CD1c-positive myeloid dendritic cell (primary cell): ENCODE data around the gene MAGOHB.
"Not testable (repeated sequence)": the region's sequence is repeated elsewhere in the genome, so short reads cannot be mapped to it uniquely, and the experiment has no call there.

Source experiments
- DNase-seq: peaks from one replicate; pipeline ENCODE4 v3.0.0-alpha.2; 2016; ENCODE audit errors: extremely low spot score

The MAGOHB gene

DNA sequence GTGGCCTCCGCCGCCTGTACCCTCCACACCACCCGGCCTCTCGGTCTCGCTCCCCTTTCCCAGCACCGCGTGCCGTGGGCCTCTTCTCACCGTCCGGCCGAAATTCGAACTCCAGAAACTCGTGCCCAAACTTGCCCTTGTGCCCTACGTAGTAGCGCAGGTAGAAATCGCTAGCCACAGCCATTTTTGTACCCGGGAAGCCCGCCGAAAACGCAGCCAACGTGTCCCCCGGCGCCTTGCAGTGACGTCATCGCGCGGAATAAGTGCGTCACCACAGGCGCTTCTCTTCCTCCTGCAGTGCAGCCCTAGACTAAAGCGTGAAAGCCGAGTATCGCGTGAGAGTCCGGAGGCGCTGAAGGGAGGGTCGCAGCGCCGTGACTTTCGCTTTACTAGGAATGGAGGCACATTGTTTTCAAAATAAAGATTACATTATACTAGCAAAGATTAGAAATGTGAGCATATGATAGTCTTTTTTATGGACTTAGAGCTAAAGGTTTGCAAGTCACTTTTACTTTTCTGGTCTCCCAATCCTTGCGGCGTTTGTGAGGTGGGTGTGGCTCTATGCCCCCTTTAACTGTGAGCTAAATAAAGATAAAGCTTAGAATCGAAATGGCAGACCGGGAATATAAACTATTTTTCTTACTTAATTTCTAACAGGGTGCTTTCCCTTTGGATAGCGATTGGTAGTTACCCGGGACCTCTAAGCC lies at the start of gene MAGOHB:
MAGOHB (minus strand) TSS at position 261 of the 707 bp plus-strand sequence; CDS start at position 184, 77 bp downstream.
- peak; percentile 99 for DNase-seq

DNA sequence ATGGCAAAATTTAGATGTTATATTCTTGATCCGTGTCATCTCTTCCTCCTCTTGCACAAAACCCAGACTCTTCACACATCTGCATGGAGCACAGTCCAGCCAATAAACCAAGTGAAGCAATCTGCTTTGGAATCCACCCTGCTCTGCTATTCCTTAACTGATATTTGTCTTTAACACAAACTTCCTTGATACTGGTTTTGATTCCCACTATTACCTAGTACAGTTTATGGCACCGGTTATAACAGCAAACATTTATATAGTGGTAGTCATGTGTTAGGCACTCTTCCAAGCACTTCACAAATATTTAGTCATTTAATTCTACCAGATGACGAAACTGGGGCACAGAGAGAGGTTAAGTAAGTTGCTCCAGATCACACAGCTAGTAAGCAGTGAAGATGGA lies 47.9 kb upstream of the MAGOHB start:
- DNase-seq: no peak

DNA sequence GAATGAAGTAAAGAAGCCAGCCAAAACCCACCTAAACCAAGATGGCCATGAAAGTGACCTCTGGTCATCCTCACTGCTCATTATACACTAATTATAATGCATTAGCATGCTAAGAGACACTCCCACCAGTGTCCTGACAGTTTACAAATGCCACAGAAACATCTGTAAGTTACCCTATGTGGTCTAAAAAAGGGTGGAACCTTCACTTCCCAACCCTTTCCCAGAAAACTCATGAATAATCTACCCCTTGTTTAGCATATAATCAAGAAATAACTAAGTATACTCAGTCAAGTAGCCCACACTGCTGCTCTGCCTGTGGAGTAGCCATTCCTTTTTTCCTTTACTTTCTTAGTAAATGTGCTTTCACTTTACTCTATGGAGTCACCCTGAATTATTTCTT lies 40.6 kb upstream of the MAGOHB start:
- DNase-seq: no peak

DNA sequence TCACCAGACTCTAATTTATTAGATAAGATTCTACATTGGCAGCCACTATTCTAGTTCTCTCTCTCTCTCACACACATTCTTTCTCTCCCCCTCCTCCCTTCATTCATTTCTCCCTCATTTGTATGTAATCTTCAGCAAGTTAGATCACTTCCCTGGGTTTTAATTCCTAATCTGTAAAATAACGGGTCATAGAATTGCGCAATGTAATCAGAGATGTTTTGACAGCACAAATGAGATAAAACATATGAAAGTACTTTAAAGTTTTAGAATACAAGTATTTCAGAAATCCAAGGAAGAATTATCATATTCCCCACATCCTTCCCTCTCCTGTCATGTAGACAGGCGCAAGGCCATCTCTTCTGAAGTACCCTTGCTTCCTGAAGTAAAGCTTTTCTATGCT lies 38.8 kb upstream of the MAGOHB start:
- DNase-seq: no peak

GRCh38 chr12:10646576-10646975 lies 33.2 kb upstream of the MAGOHB start:
- DNase-seq: not testable (repeated sequence)

DNA sequence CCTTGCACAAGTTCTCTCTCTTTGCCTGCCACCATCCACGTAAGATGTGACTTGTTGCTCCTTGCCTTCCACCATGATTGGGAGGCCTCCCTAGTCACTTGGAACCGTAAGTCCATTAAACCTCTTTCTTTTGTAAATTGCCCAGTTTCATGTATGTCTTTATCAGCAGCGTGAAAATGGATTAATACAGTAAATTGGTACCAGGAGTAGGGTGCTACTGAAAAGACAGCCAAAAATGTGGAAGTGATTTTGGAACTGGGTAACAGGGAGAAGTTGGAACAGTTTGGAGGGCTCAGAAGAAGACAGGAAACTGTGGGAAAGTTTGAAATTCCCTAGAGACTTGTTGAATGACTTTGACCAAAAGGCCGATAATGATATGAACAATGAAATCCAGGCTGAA lies 32.5 kb upstream of the MAGOHB start:
- DNase-seq: no peak

DNA sequence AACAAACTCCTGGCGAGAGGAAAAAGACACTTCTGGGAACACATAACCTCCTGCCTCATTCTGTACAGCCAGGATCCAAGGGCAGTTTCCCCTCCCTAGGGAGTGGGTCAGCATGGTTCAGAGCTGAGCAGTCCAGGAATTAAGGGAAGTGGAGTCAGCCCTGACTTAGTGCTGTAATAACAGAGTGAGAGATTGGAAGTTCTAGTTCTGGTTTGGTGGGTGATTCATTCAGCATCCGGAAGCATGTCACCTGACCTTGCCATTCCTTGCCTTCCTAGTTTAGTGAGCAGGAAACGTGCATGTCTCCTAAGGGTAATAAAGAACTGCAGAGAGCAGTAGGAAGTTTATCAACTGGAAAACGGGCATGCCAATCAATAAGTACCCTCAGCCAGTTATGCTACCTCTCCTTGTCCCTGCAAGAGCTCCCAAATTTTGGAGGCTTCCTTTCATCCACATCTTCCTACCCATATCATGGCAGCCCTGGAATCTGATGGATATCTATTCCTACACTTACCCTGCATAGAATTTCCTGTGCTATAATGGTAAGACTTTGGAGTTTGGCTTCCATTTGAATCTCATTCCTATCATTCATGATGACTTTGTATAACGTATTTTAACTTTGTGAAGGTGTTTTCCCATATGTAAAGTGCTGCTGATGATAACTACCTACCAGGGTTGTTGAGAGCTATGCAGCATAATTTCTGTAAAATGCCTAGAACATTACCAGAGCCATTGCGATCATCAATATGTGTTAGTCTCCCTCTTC lies 28.5 kb upstream of the MAGOHB start:
- no peak for DNase-seq

DNA sequence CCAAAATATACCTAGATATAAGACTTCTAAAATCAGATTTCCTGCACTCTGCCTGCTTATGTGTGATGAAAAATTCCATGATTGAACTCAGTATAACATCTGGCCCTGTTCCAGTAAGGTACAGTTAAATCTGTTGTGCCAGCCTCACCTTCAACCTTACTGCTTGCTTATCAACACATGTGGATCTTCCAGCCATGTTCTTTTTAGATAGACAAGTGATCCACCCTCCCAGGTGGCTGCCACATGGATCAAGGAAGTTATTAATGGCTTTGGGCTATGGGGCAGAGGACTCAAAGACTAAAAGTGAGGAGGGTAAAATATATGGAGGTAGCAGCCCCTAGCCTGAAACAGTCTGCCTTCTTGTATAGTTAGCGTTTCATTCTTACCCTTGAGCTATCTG lies 25.3 kb upstream of the MAGOHB start:
- no peak for DNase-seq

DNA sequence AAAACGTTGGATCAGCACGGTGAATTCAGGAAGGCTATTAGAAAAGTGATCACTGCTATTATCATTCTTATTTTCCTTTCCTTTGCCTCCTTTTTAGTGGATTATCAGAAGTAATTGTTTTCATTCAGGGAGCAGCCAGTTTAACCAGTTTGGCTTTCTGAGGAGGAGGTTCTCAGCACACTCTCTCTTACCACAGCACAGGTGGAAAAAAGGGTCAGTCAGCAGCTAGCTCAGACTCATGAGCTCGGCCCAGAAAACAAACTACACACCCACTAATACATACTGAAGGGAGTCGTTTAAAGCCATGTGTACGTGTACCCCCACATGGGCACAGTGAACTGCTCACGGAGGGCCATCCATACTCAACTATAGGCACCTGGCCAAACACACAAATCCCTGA lies 23.2 kb upstream of the MAGOHB start:
- no peak for DNase-seq

DNA sequence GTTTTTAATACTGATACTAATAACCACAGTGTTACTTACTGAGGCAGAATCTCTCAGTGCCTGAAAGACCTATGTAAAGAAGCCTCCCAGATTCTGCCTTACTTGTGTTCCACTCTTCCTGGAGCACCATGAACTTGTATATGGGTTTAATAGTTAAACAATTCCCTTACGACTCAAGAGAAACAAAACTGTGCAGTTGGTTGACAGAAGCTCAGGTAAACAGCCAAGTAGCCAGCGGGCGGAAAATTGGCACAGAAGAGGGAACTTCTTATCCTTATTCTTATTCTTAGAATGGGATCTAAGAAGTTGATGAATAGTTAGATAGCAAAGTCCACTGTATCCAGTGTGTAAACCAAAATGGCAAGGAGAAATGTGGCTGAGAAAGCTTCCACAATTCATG lies 22.7 kb upstream of the MAGOHB start:
- DNase-seq: no peak

DNA sequence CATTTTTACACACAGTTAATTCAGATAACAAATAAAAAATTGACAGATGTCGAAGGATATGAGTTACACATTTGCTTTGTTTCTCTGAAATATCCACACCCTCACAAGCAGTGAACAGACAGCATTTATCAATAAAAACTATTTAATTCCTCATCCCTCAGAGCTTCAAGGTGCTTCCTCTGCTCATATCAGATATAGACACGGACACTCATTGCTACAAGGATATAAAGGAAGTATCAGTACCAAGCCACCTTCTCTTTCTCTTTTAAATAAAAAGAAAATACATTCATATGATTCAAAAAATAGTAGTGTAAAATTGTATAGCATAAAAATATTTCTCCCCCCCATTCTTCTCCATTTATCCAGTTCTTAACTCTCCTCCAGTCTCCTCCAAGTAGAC lies 21.9 kb upstream of the MAGOHB start:
- DNase-seq: no peak

DNA sequence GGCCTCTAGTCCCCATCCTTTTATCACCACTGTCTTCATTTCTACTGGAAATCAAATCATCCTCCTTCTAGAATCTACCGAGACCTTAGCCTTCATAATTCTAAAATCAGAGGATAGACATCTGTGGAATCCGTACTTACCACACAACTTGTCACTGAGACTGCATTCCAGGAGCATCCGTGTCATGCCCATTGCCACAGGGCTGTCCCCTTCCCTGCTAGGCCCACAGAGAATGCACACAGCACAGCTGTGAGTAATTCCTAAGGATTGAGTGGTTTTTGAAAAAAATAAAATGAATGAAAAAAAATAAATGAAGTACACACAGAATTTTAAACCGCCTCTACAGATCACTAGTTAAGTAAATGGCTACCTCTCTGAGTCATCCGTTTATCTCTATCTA lies 21.0 kb upstream of the MAGOHB start:
- no peak for DNase-seq

DNA sequence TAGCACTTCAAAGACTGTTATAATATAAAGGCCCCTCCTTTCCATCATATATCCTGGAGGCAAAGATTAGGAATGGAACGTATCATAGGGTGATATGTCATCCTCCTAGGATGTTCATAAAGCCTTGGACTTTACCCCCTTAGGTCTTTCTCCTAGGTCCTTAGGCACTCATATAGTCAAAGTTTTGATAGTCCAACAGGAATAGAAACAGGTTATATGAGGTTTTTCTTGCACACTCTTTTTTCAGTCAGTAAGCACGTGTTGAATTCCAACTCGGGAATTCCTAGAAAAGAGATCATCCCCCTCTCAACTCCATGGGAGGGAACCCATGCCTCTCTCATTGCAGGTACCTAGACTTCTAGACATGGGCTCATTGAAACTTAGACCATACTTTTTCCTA lies 20.1 kb upstream of the MAGOHB start:
- DNase-seq: no peak

DNA sequence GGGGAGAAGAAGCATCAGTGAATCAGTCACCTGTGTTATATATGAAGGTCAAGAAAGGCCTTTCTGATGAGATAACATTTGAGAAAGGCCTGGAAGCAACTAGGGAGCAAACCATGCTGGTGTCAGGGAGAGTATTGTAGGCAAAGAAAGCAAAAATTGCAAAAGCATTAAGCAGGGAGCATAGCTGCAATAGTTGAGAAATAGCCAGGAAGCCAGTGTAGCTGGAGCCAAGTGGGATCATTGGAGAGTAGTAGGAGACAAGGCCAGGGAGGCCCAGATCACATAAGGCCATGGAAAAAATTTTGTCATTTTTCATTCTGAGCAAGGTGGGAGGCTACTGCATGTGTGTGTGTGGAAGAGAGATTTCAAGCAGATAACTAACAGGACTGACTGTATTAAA lies 18.8 kb upstream of the MAGOHB start:
- no peak for DNase-seq

- no peak for DNase-seq
Observed at GRCh38 chr12:10624605-10625004, 11.2 kb upstream of the MAGOHB start.

DNA sequence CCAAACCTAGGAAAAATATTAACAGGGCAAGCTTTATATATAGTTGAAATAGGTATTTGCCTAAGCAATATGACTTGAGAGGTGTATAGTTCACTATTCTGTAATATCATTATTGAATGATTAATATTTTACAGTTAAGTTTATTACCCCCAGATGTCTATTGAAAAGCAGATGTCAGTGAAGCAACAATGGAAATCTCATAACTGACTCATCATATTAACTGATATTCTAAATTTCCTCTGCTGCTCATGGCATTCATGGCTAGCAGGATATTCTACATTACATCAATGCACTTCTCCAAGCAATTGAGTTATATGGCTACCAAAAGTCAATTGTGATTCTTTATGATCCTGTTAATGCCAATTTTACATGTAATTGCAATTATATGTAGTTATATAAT lies 9.7 kb upstream of the MAGOHB start:
- no peak for DNase-seq

GRCh38 chr12:10621278-10621677 lies 7.9 kb upstream of the MAGOHB start:
- DNase-seq: no peak

DNA sequence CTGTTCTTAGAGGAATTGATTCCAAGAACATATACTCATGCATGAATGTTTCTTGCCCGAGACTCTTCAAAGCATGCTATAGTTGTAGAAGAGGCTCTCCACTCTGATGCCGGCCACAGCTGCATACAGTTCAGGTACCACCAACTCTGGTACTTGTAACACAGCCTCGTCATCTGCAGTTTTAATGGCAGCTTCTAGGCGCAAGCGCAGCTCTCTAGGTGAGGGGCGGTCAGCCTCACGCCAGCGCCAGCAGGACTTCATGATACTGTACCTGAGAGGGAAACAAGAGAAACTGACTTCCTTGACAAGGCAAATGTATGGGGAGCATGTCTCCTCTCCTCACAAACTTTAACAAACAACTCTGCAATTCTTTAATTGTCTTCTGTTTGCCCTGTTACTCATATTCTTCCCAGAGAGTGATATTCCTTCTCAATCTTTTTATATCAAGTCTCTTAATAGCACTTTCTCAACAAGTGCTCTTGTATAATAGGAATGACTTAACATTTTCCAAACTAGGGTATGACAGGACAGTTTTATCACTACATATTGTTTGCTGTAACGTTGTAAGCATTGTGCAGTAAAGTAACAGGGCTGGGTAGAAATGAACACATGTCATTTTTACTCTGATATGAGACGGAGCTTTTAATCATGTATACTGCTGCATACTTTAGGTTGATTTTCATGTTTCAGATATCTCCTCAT lies 6.8 kb upstream of the MAGOHB start:
- no peak for DNase-seq

DNA sequence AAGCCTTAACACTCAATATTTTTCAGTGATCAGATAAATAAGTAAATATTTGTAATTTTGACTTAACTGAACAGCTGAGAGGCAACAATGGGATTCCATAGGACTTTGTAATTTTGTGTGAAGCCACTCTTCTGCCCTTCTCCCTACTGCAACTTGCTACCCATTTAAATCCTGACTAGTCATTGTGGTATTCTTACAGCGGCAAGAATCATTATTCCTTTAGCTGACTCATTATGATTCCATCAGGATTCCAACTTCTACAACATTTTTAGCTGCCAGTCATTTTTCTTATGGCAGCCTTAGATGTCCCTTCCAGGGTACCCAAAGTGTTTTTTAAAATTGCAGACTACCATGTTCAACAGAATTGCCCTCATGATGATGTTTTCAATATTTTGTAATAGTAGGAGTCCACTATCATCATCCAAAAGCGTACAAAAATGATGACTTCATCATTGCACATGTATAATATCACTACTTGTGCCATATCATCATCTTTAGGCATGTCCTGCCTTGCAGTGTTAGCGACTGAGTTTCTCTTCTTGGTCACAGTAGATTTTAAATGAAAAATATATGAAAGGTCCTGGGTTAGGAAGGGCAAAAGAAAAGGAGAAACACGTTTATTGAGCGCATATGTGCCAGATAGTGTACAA lies 5.1 kb upstream of the MAGOHB start:
- DNase-seq: no peak

- DNase-seq: no peak
Observed at GRCh38 chr12:10617863-10618262, 4.5 kb upstream of the MAGOHB start.

DNA sequence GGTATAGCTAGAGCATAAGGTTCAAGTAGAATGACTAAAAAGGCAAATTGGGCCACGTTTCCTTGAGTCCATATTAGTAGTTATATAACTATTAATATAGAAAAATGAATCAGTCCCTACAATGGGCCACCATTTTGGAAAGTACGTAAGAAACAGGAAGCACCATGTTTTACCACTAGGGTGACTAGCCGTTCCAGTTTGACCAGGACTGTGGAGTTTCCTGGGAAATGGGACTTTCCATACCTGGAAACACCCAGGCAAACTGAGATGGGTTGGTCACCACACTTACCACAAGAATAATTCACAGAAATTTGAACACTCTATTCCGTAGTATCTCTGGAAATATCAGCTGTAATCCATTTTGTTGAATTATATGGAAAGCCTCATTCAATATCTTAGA lies 2.1 kb upstream of the MAGOHB start:
- peak; percentile 15 for DNase-seq

- DNase-seq: no peak
Observed at GRCh38 chr12:10614056-10614370, 604 bp upstream of the MAGOHB start.

DNA sequence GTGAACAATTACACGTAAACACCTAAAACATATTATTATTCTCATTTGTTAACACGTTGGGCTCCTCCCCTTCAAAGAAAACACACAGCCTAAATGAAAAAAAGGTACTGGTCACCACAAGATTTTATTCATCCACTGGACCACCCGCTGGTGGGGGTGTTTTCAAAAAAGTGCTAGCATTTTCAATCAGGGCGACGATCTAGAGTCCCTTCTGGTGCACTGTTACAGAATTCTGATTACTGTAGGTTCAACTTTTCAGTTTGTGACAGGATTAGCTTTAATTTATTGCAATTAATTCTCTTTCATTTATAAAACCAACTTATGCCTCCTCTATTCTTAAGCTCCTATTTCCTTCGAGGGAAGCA lies 443 bp downstream of the MAGOHB start:
- DNase-seq: no peak
